H1 (cell line): ENCODE data around the gene GRAMD2A. TPM values are rescaled to one million over a fixed set of nuclear protein-coding genes. Genes with fewer than 3 reads are reported as not detected.

Source experiments
- BCL11A ChIP-seq, 2 experiments: IDR thresholded peaks; one replicate each; pipeline ENCODE4 v1.6.1; 2011; ENCODE audit warnings: low read depth in 2 of 2, low read length in 2 of 2, mild to moderate bottlenecking in 2 of 2
- GABPA ChIP-seq: IDR thresholded peaks from 2 replicates; pipeline ENCODE4 v1.6.1; 2011; ENCODE audit warnings: mild to moderate bottlenecking, low read length, moderate library complexity, borderline replicate concordance; ENCODE audit not compliant: insufficient read depth
- RBBP5 ChIP-seq: IDR thresholded peaks from 2 replicates; pipeline ENCODE4 v1.7.1; 2012; ENCODE audit warnings: low read depth, mild to moderate bottlenecking, inconsistent platforms, low read length, moderate library complexity, borderline replicate concordance
- SP1 ChIP-seq: IDR thresholded peaks from 2 replicates; pipeline ENCODE4 v1.6.1; 2011; ENCODE audit warnings: low read depth, low read length
- SP4 ChIP-seq: IDR thresholded peaks from 2 replicates; pipeline ENCODE4 v1.6.1; 2012; ENCODE audit warnings: low read length, inconsistent platforms
- TBP ChIP-seq: IDR thresholded peaks from 2 replicates; pipeline ENCODE4 v1.6.1; 2011; ENCODE audit warnings: low read depth, low read length, improper control_type of control experiment
- polyA plus RNA-seq, 7 experiments: library from polyadenylated mRNA; depleted of rRNA in 3 of 7; stranded (reverse) in 5 of 7; unstranded in 2 of 7; fragments of >200 nt in 5 of 7; fragments of 200-250 nt in 2 of 7; gene quantifications; 1 replicate in 5 of 7; 2 replicates in 1 of 7; 4 replicates in 1 of 7; pipeline versions ENCODE4 v1.2.1 to v1.2.3, GENCODE V29; 2011 to 2013; ENCODE audit warnings: missing spikeins in 2 of 7, mixed read lengths in 2 of 7
- total RNA-seq: library from RNA; stranded (reverse); fragmentation: NEBNext Ultra II Directional; extraction: Animal tissue kit (Norgen Biotek cat#: 25700); gene quantifications from 2 replicates; pipeline ENCODE4 v1.2.1, GENCODE V29; 2021
- TF ChIP-seq, protein P1 (sequence below): fragments of 300-600 bp; sonication (generic); IDR thresholded peaks from 2 replicates; pipeline ENCODE4 v1.7.1; 2012; ENCODE audit warnings: low read length, moderate library complexity, mild to moderate bottlenecking, inconsistent platforms; ENCODE audit not compliant: insufficient replicate concordance

GRAMD2A gene
- total and polyA plus RNA-seq, 2 of the 8 experiments (the other 6 are each of a cell fraction or from before 2014, with no cell fraction given): 0.57 to 1.5 TPM

DNA sequence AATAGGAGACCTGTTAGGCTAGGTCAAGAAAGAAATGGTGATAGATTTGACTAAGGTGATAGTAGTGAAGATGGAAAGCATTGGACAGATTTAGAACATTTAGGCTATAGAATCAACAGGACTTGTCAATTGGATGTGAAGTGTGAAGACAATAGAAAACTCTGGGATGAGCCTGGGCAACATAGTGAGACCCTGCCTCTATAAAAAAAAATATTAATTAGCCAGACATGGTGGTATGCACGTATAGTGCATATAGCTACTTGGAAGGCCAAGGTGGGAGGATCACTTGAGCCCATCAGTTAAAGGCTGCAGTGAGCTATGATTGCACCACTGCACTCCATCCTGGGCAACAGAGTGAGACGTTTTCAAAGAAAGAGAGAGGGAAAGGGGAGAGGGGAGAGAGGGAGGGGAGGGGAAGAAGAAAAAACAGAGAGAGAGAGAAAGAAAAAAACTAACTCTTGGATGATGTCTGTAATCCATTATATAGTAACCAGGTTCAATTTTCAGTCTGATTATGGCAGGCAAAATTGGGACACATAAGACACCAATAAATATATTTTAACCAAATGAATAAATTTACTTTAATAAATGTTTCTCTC is 69.8 kb downstream of the GRAMD2A start (continued):
- TF ChIP-seq, protein P1, sequence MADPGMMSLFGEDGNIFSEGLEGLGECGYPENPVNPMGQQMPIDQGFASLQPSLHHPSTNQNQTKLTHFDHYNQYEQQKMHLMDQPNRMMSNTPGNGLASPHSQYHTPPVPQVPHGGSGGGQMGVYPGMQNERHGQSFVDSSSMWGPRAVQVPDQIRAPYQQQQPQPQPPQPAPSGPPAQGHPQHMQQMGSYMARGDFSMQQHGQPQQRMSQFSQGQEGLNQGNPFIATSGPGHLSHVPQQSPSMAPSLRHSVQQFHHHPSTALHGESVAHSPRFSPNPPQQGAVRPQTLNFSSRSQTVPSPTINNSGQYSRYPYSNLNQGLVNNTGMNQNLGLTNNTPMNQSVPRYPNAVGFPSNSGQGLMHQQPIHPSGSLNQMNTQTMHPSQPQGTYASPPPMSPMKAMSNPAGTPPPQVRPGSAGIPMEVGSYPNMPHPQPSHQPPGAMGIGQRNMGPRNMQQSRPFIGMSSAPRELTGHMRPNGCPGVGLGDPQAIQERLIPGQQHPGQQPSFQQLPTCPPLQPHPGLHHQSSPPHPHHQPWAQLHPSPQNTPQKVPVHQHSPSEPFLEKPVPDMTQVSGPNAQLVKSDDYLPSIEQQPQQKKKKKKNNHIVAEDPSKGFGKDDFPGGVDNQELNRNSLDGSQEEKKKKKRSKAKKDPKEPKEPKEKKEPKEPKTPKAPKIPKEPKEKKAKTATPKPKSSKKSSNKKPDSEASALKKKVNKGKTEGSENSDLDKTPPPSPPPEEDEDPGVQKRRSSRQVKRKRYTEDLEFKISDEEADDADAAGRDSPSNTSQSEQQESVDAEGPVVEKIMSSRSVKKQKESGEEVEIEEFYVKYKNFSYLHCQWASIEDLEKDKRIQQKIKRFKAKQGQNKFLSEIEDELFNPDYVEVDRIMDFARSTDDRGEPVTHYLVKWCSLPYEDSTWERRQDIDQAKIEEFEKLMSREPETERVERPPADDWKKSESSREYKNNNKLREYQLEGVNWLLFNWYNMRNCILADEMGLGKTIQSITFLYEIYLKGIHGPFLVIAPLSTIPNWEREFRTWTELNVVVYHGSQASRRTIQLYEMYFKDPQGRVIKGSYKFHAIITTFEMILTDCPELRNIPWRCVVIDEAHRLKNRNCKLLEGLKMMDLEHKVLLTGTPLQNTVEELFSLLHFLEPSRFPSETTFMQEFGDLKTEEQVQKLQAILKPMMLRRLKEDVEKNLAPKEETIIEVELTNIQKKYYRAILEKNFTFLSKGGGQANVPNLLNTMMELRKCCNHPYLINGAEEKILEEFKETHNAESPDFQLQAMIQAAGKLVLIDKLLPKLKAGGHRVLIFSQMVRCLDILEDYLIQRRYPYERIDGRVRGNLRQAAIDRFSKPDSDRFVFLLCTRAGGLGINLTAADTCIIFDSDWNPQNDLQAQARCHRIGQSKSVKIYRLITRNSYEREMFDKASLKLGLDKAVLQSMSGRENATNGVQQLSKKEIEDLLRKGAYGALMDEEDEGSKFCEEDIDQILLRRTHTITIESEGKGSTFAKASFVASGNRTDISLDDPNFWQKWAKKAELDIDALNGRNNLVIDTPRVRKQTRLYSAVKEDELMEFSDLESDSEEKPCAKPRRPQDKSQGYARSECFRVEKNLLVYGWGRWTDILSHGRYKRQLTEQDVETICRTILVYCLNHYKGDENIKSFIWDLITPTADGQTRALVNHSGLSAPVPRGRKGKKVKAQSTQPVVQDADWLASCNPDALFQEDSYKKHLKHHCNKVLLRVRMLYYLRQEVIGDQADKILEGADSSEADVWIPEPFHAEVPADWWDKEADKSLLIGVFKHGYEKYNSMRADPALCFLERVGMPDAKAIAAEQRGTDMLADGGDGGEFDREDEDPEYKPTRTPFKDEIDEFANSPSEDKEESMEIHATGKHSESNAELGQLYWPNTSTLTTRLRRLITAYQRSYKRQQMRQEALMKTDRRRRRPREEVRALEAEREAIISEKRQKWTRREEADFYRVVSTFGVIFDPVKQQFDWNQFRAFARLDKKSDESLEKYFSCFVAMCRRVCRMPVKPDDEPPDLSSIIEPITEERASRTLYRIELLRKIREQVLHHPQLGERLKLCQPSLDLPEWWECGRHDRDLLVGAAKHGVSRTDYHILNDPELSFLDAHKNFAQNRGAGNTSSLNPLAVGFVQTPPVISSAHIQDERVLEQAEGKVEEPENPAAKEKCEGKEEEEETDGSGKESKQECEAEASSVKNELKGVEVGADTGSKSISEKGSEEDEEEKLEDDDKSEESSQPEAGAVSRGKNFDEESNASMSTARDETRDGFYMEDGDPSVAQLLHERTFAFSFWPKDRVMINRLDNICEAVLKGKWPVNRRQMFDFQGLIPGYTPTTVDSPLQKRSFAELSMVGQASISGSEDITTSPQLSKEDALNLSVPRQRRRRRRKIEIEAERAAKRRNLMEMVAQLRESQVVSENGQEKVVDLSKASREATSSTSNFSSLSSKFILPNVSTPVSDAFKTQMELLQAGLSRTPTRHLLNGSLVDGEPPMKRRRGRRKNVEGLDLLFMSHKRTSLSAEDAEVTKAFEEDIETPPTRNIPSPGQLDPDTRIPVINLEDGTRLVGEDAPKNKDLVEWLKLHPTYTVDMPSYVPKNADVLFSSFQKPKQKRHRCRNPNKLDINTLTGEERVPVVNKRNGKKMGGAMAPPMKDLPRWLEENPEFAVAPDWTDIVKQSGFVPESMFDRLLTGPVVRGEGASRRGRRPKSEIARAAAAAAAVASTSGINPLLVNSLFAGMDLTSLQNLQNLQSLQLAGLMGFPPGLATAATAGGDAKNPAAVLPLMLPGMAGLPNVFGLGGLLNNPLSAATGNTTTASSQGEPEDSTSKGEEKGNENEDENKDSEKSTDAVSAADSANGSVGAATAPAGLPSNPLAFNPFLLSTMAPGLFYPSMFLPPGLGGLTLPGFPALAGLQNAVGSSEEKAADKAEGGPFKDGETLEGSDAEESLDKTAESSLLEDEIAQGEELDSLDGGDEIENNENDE: no peak
- TF ChIP-seq GABPA (no peak), SP4 (no peak), TBP (no peak), RBBP5 (no peak), SP1 (no peak), BCL11A (IDR thresholded peaks at IDR 0.05; ENCODE audit: low read depth in 2 of 2, low read length in 2 of 2) (no peak)
